IgD-negative memory B cell (primary cell): ENCODE results near the gene SNIP1. TPM values are rescaled to one million over a fixed set of nuclear protein-coding genes. Genes with fewer than 3 reads are reported as not detected.
"Not testable (repeated sequence)": the region's sequence is repeated elsewhere in the genome, so short reads cannot be mapped to it uniquely, and the experiment has no call there.

ENCODE experiments used
- H3K27ac Mint-ChIP-seq, 3 donors: one replicate each; pipeline ENCODE4 v1.8.0; 2020 to 2022; ENCODE audit warnings: mild to moderate bottlenecking in 3 of 3, mixed read lengths in 3 of 3, moderate library complexity in 1 of 3
- H3K27me3 Mint-ChIP-seq: one replicate; pipeline ENCODE4 v1.8.0; 2021; ENCODE audit warnings: mixed read lengths
- H3K36me3 Mint-ChIP-seq: one replicate; pipeline ENCODE4 v1.8.0; 2020; ENCODE audit warnings: mild to moderate bottlenecking, mixed read lengths
- H3K4me1 Mint-ChIP-seq, 3 donors: one replicate each; pipeline ENCODE4 v1.8.0; 2020 to 2022; ENCODE audit warnings: mixed read lengths in 3 of 3, mild to moderate bottlenecking in 1 of 3
- H3K4me3 Mint-ChIP-seq, 4 donors: one replicate each; pipeline ENCODE4 v1.8.0; 2020 to 2022; ENCODE audit warnings: mild to moderate bottlenecking in 4 of 4, mixed read lengths in 4 of 4, moderate library complexity in 3 of 4
- H3K9me3 Mint-ChIP-seq, 3 donors: one replicate each; pipeline ENCODE4 v1.8.0; 2020 to 2021; ENCODE audit warnings: mixed read lengths in 3 of 3, mild to moderate bottlenecking in 1 of 3
- polyA plus RNA-seq: library from polyadenylated mRNA; unstranded; fragments of 300-500 nt; fragmentation: Illumina TruSeq; gene quantifications from one replicate; pipeline ENCODE4 v1.2.3, GENCODE V29; 2021

SNIP1 gene
- 7.3 TPM for polyA plus RNA-seq

DNA sequence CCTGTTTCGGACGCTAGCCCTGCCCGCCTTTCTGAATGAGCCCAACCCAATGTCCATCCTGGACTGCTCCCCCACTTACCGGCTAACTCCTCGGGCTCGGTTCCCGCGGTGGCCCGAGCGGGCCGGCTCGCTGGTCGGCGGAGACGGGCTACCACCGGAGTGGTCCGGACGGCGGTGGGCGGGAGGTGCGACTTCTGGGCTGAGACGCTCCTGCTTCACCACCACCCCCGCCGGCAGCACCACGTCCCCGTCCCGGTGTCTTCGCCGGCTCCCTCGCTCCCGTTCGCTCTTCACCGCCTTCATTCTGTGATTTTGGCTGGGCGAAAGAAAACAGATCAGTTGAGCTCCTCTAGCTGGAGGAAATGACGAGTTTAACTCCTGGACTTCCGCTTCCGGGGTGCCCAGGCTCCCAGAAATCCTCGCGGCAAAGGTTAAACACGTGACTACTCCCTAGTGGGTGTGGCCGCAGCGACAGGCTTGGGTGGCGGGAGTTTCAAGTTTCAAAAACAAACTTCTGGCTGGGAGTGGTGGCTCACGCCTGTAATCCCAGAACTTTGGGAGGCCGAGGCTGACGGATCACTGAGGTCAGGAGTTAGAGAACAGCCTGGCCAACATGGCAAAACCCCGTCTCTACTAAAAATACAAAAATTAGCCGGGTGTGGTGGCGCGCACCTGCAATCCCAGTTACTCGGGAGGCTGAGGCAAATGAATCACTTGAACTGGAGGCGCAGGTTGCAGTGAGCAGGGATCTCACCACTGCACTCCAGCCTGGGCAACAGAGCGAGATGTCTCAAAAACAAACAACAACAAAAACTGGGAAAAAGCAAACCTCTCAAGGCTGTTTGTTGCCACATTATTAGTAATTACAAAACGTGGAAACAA lies at the start of gene SNIP1:
TSS of gene SNIP1 (minus strand) at position 367 of the 882 bp plus-strand sequence. CDS start at position 303, 64 bp downstream.
- Mint-ChIP-seq H3K4me1 (peaks cover 15 to 31% (median 18%) of the 10 kb centered on the region in 3 donors), H3K9me3 (no peaks in the 10 kb centered on the region), H3K4me3 (peak within 1 kb of the TSS; percentile 92 to 100 (median 96))

DNA sequence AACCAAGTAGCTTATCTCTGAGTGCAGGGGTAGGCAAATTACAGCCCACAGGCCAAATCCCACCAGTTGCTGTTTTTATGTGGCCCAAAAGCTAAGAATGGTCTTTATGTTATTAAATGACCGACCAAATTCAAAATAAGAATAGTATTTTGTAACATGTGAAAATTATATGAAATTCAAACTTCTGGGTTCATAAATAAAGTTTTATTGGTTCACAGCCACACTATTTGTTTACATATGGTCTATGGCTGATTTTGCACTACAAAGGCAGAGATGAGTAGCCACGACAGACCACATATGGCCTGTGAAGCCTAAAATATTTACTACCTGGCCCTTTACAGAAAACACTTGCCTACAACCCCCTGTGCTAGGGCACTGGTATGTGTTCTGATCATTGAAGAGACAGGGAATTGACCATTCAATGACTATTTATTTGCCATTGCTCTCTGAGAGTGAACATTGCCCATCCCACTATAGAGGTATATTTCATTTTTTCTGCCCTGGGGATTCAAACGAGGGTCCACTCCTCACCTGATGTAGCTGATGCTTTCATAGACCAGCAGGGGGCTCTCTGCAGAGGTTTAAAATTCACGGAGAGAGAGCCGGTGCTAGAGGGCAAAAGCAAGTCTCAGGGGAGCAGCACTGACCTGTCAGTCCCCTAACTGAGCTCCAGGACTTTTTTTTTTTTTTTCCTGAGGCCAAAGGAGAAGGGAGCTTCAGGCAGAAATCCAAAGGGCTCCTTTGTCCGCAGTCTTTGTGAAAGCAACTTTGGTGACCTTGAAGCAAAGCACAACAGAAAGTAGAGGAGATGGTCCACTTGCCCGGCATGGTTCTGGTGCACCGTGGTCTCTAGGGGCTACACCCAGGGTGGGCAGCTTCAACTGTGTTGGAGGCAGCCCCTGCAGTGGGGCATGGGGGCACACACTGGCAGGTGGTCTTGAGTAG lies 48.9 kb upstream of the SNIP1 start:
- Mint-ChIP-seq H3K4me1 (peaks cover 0 to 5% (median 4%) of the 10 kb centered on the region in 3 donors), H3K27ac (no peak overlapping the region), H3K9me3 (no peaks in the 10 kb centered on the region), H3K36me3 (no peaks in the 10 kb centered on the region), H3K4me3 (peak overlapping the region in 2 of 4 donors; percentile 60 to 65), H3K27me3 (peaks cover 5% of the 10 kb centered on the region)

More for the DNA sequence above, at the start of gene SNIP1:
- peaks cover 3% of the 10 kb centered on the region for H3K36me3 Mint-ChIP-seq
- H3K27ac Mint-ChIP-seq = peak within 1 kb of the TSS; percentile 58 to 95 (median 84)
- peaks cover 2% of the 10 kb centered on the region for H3K27me3 Mint-ChIP-seq

- no peaks in the 10 kb centered on the region for H3K36me3 Mint-ChIP-seq
- H3K4me3 Mint-ChIP-seq = peak overlapping the region in 1 of 4 donors; percentile 58
- peaks cover 5% of the 10 kb centered on the region for H3K27me3 Mint-ChIP-seq
- H3K9me3 Mint-ChIP-seq = no peaks in the 10 kb centered on the region
- peaks cover 0 to 5% (median 4%) of the 10 kb centered on the region in 3 donors for H3K4me1 Mint-ChIP-seq
- H3K27ac Mint-ChIP-seq = peak overlapping the region in 2 of 3 donors; percentile 22 to 35
Observed at GRCh38 chr1:37601441-37601840, 47.3 kb upstream of the SNIP1 start.

- Mint-ChIP-seq H3K36me3 (peaks cover 2% of the 10 kb centered on the region), H3K4me1 (peaks cover 12 to 18% (median 18%) of the 10 kb centered on the region in 3 donors), H3K27me3 (peaks cover 4% of the 10 kb centered on the region), H3K27ac (no peak overlapping the region), H3K4me3 (no peak overlapping the region), H3K9me3 (no peaks in the 10 kb centered on the region)
Observed at GRCh38 chr1:37599940-37600339, 45.8 kb upstream of the SNIP1 start.

DNA sequence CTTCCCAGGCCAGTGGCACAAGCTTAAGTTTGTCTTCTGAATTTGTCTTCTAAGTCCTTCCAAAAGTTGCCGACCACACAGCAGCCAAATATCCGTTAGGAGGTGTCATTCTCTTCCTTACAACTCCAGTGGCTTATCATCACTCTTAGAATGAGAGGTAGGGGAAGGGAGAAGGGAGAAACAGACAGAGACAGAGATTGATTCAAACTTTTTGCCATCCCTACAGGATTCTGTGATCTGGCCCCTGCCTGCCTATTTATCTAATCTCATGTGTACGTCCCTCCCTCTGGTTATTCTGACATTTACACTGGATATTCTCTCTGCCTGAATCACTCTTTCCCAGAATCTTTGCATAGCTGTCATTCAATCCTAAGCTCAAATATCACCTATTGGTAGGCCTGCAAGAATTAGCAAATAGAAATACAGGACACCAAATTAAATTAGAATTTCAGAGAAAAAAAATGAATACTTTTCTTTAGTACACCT lies 42.1 kb upstream of the SNIP1 start:
- H3K27ac Mint-ChIP-seq = peak overlapping the region; percentile 93 to 99 (median 99)
- no peaks in the 10 kb centered on the region for H3K9me3 Mint-ChIP-seq
- H3K4me1 Mint-ChIP-seq = peaks cover 14 to 22% (median 18%) of the 10 kb centered on the region in 3 donors
- H3K36me3 Mint-ChIP-seq = peaks cover 2% of the 10 kb centered on the region
- H3K27me3 Mint-ChIP-seq = no peaks in the 10 kb centered on the region
- H3K4me3 Mint-ChIP-seq = peak overlapping the region; percentile 95 to 100 (median 100)

- H3K4me1 Mint-ChIP-seq = peaks cover 14 to 22% (median 22%) of the 10 kb centered on the region in 3 donors
- peaks cover 2% of the 10 kb centered on the region for H3K36me3 Mint-ChIP-seq
- H3K27ac Mint-ChIP-seq = peak within 1 kb of the TSS; percentile 93 to 99 (median 99)
- H3K9me3 Mint-ChIP-seq = no peaks in the 10 kb centered on the region
- H3K4me3 Mint-ChIP-seq = peak within 1 kb of the TSS; percentile 95 to 100 (median 100)
- no peaks in the 10 kb centered on the region for H3K27me3 Mint-ChIP-seq
Observed at GRCh38 chr1:37595440-37596181, 41.5 kb upstream of the SNIP1 start, which contains the start of gene GNL2. TSS of gene GNL2 (minus strand) at chr1:37595937. CDS start at chr1:37595822, 115 bp downstream.

DNA sequence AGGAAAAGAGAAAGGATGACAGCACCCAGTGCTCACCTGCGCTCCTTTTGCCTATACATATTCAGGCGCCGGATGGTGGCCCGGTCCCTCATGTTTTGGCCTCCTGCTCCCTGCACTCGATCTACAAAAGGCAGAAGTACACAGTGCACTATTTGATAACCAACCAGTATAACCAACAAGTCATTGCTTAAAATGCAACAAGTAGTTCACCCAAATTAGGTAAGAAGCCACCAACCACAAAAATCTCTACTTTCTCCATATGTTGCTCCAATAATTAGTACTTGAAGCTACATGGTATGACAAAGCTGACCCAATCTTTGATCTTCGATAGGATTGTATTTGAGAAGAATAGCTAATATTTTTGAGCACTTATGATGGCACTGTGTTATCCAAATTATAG lies 39.6 kb upstream of the SNIP1 start:
- no peaks in the 10 kb centered on the region for H3K9me3 Mint-ChIP-seq
- no peaks in the 10 kb centered on the region for H3K27me3 Mint-ChIP-seq
- H3K27ac Mint-ChIP-seq = peak overlapping the region in 2 of 3 donors; percentile 19 to 20
- H3K4me3 Mint-ChIP-seq = peak overlapping the region in 3 of 4 donors; percentile 18 to 67 (median 52)
- peaks cover 14 to 22% (median 22%) of the 10 kb centered on the region in 3 donors for H3K4me1 Mint-ChIP-seq
- peaks cover 2% of the 10 kb centered on the region for H3K36me3 Mint-ChIP-seq

GRCh38 chr1:37588939-37589338 lies 34.8 kb upstream of the SNIP1 start:
- no peaks in the 10 kb centered on the region for H3K9me3 Mint-ChIP-seq
- H3K27ac Mint-ChIP-seq = no peak overlapping the region

GRCh38 chr1:37584544-37584943 lies 30.5 kb upstream of the SNIP1 start:
- H3K4me3 Mint-ChIP-seq, H3K4me1 Mint-ChIP-seq, H3K27me3 Mint-ChIP-seq, H3K9me3 Mint-ChIP-seq, H3K27ac Mint-ChIP-seq, H3K36me3 Mint-ChIP-seq: not testable (repeated sequence)

More at GRCh38 chr1:37588939-37589338, 34.8 kb upstream of the SNIP1 start:
- Mint-ChIP-seq H3K27me3 (no peaks in the 10 kb centered on the region), H3K36me3 (no peaks in the 10 kb centered on the region), H3K4me3 (no peak overlapping the region), H3K4me1 (peaks cover 2 to 4% (median 2%) of the 10 kb centered on the region in 3 donors)

GRCh38 chr1:37575692-37576091 lies 21.6 kb upstream of the SNIP1 start:
- peaks cover 10% of the 10 kb centered on the region for H3K36me3 Mint-ChIP-seq

DNA sequence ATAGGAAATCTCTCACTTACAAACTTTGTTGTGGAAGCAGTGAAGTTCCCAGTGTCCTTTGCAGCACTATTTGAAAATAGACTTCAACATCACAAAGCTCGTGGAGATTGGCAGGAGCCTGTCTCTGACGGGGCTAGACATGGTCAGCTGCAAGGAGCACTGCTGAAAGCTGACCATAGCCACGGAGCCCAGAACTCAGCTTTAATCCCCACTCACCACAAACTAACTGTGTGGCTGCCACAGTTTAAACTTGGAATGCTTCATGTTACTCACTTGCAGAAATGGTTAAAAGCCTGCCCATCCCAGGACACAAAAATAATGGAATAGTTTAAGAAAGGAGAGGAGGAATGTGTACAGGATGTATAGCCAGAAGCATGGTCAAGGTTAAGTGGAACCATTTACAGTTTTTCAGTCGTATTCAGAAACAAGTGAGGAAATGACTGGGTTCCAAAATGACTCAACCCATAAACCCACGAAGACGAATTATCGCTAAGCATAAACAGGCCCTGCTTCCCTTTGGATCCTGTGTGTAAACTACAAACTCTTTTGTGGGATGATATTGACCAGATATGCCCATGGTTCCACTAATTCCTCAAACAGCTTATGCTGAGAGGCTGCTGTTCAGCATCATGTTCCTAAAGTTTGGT lies 20.9 kb upstream of the SNIP1 start:
- H3K27ac Mint-ChIP-seq = peak overlapping the region in 1 of 3 donors; percentile 80
- no peaks in the 10 kb centered on the region for H3K9me3 Mint-ChIP-seq
- H3K4me1 Mint-ChIP-seq = no peaks in the 10 kb centered on the region
- no peaks in the 10 kb centered on the region for H3K27me3 Mint-ChIP-seq
- H3K4me3 Mint-ChIP-seq = no peak overlapping the region
- H3K36me3 Mint-ChIP-seq = peaks cover 11% of the 10 kb centered on the region

More at GRCh38 chr1:37575692-37576091, 21.6 kb upstream of the SNIP1 start:
- H3K27me3 Mint-ChIP-seq = no peaks in the 10 kb centered on the region
- no peaks in the 10 kb centered on the region for H3K9me3 Mint-ChIP-seq
- no peaks in the 10 kb centered on the region for H3K4me1 Mint-ChIP-seq
- H3K27ac Mint-ChIP-seq = no peak overlapping the region
- no peak overlapping the region for H3K4me3 Mint-ChIP-seq

GRCh38 chr1:37570528-37571334 lies 16.6 kb upstream of the SNIP1 start:
- H3K27me3 Mint-ChIP-seq = no peaks in the 10 kb centered on the region
- peaks cover 10% of the 10 kb centered on the region for H3K36me3 Mint-ChIP-seq
- H3K27ac Mint-ChIP-seq = peak overlapping the region in 1 of 3 donors; percentile 64
- no peaks in the 10 kb centered on the region for H3K4me1 Mint-ChIP-seq
- no peaks in the 10 kb centered on the region for H3K9me3 Mint-ChIP-seq
- peak overlapping the region in 2 of 4 donors; percentile 4 to 8 for H3K4me3 Mint-ChIP-seq

GRCh38 chr1:37567023-37567422 lies 12.9 kb upstream of the SNIP1 start:
- H3K36me3 Mint-ChIP-seq = peaks cover 5% of the 10 kb centered on the region
- H3K27ac Mint-ChIP-seq = no peak overlapping the region
- no peak overlapping the region for H3K4me3 Mint-ChIP-seq
- H3K4me1 Mint-ChIP-seq = no peaks in the 10 kb centered on the region
- H3K9me3 Mint-ChIP-seq = no peaks in the 10 kb centered on the region
- no peaks in the 10 kb centered on the region for H3K27me3 Mint-ChIP-seq
